ENCODE results near the gene FNIP1.
"Not testable (repeated sequence)": the region's sequence is repeated elsewhere in the genome, so short reads cannot be mapped to it uniquely, and the experiment has no call there.

FNIP1 gene

DNA sequence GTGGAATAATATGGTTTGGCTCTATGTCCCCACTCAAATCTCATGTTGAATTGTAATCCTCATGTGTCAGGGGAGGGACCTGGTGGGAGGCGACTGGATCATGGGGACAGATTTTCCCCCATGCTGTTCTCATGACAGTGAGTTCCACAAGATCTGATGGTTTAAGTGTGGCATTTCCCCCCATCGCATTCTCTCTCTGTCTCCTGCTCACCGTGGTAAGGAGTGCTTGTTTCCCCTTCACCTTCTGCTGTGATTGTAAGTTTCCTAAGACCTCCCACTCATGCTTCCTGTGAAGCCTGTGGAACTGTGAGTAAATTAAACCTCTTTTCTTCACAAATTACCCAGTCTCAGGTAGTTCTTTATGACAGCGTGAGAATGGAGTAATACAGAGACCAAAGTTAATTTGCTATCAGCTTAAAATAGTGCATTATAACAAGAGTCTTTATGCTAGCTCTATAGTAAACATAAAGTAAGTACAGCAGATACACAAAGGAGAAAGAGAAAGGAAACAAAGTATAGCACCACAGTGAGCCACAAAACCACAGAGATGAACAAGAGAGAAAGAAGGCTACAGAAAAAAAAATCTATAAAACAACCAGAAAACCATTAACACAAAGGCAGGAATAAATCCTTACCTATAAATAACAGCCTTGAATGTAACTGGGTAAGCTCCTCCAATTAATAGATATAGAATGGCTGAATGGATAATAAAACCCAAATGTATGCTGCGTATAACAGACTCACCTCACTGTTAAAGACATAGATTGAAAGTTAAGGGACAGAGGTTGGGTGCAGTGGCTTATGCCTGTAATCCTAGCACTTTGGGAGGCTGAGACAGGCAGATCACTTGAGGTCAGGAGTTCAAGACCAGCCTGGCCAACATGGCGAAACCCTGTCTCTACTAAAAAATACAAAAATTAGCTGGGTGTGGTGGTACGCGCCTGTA, 201.5 kb downstream of the FNIP1 start:
- DNase-seq = peak; percentile 52

DNA sequence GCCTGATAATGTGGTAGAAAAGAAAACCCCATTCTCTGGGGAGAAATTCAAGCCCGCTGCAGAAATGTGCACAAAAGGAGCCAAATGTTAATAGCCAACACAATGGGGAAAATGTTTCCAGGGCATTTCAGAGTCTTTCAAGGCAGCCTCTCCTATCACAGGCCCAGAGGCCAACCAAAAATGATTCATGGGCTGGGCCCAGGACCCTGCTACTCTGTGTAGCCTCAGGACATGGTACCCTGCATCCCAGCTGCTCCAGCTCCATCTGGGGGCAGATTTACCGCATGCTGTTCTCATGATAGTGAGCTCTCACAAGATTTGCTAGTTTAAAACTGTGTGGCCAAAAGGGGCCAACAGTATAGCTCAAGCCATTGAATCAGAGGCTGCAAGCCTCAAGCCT, 202.9 kb downstream of the FNIP1 start:
- no peak for DNase-seq

DNA sequence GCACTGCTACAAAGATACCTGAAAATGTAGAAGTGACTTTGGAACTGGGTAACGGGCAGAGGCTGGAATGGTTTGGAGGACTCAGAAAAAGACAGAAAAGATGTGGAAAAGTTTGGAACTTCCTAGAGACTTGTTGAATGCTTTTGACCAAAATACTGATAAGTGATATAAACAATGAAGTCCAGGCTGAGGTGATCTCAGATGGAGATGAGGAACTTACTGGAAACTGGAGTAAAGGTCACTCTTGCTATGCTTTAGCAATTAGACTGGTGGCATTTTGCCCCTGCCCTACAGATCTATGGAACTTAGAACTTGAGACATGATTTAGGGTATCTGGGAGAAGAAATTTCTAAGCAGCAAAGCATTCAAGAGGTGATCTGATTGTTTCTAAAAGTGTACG, 203.4 kb downstream of the FNIP1 start:
- not testable (repeated sequence) for DNase-seq
